ENCODE results near the gene SPI1.

Gene SPI1

DNA sequence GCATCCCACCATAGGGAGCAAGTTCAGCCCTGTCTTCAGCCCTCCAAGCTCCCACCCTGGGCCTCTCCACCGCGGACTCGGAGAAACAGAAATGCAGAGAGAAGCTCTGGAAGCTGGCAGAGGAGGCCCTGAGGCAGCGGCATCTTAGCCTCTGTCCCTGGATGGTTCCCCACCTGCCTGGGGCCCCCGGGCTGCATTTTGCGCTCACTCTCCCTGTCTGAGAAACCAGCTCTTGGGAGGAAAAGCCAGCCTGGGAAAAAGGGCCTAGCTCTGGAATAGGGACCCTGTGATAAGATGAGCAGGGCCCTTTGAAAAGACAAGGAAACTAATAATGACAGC lies 12.0 kb upstream of the SPI1 start:
- no peak for DNase-seq (ENCODE audit: low read depth, low spot score)
- no peak overlapping the region for H3K4me3 ChIP-seq (ENCODE audit: low read length)

DNA sequence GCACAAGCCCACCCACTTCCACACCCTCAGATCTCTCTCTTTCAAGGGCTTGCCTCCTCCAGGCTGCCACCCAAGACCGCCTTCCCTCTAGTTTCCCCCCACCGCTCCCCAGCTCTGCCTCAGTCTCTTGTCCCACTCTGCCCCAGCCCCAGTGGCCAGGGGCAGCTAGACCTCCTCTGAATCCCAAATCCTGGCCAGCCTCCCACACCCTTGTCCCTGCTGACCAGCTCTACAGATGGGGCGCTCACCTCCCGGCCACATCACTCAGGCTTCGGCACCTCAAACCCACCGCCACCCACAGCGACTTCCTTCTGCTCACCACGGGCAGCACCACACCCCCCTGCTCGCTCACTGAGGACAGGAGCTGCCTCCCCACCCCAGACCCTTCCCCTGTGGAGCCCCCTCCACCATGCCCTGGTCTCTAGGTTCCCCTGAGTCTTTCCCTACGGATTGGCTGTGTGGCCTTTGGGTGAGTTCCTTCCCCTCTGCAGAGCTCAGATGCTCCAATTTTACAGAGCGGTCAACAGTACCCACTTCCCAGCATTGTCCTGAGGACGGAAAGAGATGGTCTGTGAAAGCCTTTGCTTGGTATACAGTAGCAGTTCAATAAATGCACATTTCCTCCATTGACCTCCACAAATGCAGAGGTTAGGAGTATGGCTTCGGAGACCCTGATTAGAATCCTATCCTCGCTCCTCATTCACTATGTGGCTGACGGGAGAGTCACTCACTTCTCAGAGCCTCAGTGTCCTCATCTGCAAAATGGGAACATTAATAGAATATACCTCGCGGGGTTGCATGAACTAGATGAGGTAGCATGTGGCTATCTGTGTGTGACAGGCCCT lies 11.5 kb upstream of the SPI1 start:
- no peak overlapping the region for H3K4me3 ChIP-seq (ENCODE audit: low read length)
- no peak for DNase-seq (ENCODE audit: low read depth, low spot score)

DNA sequence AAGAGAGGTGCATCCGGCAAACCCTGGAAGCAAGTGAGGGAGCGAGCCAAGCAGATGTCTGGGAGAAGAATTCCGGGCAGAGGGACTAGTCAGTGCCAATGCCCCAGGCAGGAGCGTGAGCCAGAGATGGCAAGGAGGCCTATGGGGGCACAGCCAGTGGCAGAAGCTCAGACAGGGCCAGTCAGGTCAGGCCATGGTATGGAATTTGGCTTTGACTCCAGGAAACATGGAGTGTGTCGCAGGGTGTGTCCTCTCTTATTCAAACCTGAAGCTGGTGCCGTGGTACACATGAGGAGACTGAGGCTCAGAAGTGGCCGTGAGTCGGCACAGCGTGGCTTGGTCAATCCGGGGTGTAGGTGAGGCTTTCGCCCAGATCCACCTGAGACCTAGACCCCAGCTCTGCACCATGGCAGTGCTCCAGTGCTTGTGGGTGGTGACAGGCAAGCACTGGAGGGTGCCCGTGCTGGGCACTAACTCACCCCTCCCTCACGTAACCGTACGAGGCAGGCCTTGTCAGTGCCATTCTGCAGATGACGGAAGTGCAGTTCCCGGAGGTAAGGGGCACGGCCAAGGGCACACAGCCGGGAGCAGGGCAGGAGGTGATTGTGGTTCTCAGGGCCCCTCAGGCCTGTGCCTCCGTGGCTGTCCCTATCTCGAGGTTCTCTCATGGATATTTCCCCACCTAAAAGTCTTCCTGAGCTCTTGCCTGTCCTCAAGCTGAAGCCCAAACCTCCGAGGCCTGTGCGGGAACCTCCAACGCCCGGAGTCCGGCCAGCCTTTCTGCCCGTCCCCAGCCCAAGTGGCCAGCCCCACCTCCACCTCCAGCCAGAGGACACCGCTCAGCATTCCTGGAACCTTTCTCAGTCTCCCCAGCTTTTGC lies 10.6 kb upstream of the SPI1 start:
- DNase-seq (ENCODE audit: low read depth, low spot score) = no peak
- no peak overlapping the region for H3K4me3 ChIP-seq (ENCODE audit: low read length)

DNA sequence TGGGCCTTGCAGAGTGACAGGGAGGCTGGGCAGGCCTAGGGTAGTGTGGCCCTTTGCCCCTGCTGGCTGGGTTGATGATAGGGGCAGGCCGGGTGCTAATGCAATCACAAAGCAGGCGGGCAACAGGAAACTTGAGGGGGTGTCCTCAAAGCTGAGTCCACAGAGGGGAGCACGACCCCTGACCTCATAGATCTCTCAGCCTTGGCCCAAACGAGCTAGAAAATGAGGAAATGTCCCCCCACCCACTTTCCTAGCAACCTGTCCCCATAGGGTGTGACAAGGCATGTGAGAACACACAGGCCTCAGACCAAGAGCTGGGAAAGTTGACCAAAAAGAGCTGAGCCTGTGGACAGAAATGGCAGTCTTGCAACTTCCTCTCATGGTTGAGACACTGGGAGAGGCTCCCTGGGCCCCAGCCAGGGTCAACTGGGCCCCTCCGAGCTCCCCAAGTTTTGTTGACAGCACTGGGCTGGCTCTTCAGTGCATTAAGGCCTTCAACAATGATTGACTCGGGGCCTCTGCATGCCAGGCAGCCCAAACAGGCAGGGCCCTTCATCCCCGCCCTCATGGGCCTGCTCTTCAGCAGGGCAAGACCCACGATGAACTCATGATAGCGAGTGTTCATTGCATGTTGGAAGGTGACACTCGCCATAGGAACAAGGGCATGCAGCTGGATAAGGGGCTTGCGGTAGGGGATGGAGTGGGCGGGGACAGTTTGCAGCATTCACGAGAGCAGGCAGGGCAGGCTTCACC lies 9.8 kb upstream of the SPI1 start:
- H3K4me3 ChIP-seq (ENCODE audit: low read length) = no peak overlapping the region
- no peak for DNase-seq (ENCODE audit: low read depth, low spot score)

DNA sequence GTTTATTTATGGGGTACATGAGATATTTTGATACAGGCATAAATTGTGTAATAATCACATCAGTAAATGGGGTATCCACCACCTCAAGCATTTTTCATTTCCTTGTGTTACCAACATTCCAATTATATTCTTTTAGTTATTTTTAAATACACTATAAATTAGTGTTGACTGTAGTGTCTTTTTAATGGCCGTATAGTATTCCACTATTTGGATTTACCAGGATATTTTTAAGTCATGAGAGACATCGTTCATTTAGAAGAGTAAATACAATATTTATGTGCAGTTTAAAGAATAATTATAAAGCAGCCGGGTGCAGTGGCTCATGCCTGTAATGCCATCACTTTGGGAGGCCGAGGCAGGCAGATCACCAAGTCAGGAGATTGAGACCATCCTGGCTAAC lies 6.2 kb upstream of the SPI1 start:
- no peak overlapping the region for H3K4me3 ChIP-seq (ENCODE audit: low read length)
- no peak for DNase-seq (ENCODE audit: low read depth, low spot score)

DNA sequence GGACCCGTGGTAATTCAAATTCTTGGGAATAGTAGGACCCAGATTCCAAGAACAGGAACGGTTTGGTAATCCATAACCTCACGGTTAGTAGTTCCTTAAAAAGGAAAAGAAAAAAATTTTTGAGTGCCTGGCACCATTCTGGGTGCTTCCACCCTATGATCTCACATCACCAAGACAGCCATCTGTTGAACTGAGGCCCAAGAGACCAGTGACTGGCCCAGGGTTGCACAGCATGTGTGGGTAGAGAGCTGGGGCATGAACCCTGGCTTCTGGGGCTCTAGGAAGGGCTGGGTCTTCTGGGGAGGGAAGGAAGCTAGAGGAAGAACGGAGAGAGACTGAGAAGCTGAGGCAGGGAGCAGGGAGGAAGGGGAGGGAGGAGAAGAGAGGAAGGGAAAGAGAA lies 4.7 kb upstream of the SPI1 start:
- no peak overlapping the region for H3K4me3 ChIP-seq (ENCODE audit: low read length)
- no peak for DNase-seq (ENCODE audit: low read depth, low spot score)

DNA sequence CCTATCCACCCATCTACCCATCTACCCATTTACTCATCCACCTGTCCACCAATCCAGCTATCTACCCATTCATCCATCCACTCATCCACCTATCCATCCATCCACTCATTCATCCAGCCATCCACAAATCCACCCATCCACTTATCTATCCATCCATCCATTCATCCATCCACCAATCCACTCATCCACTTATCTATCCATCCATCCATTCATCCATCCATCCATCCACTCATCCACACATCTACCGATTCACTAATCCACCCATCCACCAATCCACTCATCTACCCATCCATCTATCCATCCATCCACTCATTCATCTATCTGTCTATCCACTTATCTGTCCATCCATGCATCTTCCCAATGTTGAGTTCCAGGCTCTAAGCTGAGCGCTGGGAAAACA lies 1.7 kb upstream of the SPI1 start:
- no peak for DNase-seq (ENCODE audit: low read depth, low spot score)
- no peak overlapping the region for H3K4me3 ChIP-seq (ENCODE audit: low read length)

DNA sequence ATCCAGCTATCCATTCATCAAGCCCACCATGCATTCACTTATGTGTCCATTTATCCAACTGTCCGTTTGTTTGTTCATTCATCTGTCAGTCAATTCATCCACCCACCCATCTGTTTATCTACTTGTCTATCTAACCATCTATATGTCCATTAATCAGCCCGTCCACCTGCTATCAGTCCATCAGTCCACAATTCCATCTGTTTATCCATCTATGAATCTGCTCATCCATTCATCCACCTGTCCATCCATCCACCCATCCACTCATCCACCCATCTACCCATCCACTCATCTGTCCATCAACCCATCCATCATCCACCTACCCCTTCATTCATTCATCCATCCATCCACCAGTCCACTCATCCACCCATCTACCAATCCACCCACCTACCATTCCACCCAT lies 970 bp upstream of the SPI1 start:
- no peak for DNase-seq (ENCODE audit: low read depth, low spot score)
- no peak overlapping the region for H3K4me3 ChIP-seq (ENCODE audit: low read length)

DNA sequence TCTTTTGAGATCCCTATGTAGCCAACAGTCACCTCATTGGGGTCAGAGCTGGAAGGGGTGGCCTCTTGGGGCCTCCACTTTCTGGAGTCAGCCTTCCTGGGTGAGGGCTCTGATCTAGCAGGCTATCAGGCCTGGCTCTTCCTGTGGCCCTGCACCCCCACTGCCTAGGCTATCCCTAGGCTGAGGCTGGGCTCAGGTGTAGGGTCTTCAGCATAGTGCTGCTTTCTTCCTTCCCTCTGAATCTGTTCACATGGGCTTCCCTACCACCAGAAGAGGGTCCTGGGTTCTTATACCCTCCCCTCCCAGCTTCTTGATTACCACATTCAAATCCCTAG lies 456 bp upstream of the SPI1 start:
- no peak overlapping the region for H3K4me3 ChIP-seq (ENCODE audit: low read length)
- no peak for DNase-seq (ENCODE audit: low read depth, low spot score)

DNA sequence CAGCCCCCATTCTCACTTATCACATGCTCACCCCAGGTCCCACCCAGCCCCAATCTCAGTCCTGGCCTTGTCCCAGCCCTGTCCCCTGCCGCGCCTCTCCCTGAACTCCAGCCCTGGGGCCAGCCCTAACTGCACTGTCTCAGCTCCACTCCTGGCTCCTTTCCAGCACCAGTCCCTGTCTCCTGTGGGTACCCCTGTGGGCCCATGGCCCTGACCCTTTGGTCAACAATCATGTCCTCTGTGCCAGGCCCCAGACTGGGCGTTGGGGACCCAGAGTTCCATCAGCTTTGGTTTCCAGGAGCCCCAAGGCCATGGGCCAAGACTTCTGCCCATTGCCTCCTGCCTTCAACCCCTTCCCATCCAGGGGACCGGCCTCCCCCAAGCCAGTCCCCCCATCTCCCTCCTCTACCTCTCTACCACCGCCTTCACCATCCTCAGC lies 757 bp downstream of the SPI1 start:
- no peak for DNase-seq (ENCODE audit: low read depth, low spot score)
- no peak overlapping the region for H3K4me3 ChIP-seq (ENCODE audit: low read length)

DNA sequence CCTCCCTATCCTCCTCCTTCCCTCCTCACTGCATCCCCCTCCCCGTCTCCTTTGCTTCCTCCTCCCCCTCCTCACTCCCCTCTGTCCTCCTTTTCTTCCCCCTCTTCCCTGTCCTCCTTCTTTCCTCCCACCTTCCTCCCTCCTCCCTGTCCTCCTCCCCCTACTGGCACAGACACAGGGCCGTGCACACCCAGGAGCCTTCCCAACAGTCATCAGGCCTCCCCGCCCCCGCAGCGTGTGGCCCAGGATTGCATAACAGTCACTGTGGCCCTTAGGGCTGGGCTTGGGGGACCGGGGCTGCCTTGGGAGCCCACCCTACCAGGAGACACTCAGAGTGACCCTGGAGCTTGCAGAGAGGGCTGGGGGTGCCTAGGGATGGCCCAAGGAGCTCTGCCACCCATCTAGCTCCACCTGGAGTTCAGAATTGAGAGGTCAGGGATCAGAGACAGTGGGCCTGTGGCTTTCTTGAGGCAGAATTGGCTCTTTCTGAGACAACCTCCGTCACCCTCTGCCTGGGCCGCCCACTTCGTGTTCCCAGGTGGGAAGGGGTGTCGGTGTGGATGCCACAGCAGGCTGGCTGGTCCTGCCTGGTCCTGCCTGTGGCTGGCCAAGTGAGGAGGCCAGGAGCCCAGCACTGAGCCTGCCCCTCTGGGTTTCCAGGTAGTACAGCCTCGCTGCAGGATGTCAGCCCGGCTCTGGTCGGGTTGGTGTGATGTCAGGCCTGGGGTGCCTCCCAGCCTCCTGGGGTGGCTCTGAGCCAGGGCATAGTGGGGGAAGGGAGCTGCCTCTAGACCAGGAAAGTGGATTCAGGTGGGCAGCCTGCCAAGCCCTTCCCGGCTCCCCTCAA lies 1.6 kb downstream of the SPI1 start:
- no peak for DNase-seq (ENCODE audit: low read depth, low spot score)
- H3K4me3 ChIP-seq (ENCODE audit: low read length) = no peak overlapping the region

DNA sequence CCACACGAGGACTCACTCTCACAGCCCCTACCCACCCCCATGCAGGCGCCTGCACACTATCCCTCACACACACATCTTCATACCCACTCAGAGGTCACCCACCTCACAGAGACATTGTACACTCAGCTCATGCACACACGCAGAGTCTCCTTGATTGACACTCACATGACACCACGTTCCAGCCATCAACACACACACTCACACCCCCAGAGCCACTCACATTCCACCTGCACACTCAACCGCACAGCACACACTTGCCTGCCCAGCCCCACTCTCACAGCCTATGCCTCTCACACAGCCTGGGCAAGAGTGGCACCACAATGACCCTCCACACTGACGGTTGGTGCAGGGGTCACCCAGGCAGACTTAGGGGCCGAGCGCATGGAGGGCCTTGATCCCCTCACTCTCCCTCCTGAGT lies 2.2 kb downstream of the SPI1 start:
- no peak for DNase-seq (ENCODE audit: low read depth, low spot score)
- H3K4me3 ChIP-seq (ENCODE audit: low read length) = no peak overlapping the region

DNA sequence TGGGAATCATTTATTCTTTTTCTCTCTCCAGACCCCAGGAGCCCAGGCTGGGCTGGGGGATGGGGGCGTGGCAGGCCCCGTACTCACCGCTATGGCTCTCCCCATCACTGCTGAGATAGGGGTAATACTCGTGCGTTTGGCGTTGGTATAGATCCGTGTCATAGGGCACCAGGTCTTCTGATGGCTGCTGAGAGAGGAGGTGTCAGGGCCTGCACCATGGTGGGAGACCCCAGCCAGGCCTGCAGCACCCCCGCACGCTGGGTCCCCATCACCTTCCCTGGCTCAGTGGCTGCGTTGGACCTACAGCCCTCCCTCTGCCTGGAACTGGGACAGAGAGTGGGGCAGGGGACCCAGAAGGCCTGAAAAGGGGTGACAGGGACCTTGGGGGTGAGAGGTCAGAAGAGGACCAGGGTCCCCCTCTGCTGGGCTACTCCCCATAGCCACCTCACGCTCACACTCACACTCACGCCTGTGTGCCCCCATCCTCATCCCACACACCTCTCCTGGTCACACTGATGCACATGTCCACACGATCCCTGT lies 2.7 kb downstream of the SPI1 start:
- DNase-seq (ENCODE audit: low read depth, low spot score) = no peak
- H3K4me3 ChIP-seq (ENCODE audit: low read length) = no peak overlapping the region

DNA sequence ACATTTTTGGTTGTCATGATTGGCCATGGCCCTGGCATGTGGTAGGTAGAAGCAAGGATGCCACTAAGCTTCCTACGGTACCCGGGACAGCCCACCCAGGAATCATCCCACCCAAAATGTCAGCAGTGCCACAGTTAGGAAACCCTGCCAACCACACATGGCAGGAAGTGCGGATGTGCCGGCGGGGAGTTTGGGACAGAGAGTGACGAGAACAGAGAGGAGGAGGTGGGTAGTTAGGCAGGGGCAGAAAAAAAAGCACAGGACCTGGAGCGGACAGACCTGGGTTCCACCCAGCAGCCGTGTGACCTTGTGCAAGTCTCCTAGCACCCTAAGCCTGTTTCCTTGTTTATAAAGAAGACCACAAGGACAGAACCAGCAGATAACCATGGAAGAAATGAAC lies 3.3 kb downstream of the SPI1 start:
- H3K4me3 ChIP-seq (ENCODE audit: low read length) = no peak overlapping the region
- no peak for DNase-seq (ENCODE audit: low read depth, low spot score)

DNA sequence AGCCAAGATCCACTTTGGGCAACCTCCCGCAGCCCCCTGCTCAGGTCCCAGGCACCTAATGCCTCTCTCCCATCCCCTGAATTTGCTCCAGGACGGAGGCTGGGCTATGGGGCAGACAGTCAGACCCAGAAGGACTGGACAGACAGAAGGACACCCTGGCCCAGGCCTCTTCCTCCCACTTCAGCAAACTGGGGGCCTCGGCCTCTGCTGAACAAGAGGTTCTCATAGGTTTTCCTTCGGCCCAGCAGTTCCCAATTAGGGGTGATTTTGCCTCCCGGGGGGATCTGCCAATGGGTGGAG lies 3.7 kb downstream of the SPI1 start:
- DNase-seq (ENCODE audit: low read depth, low spot score) = no peak
- no peak overlapping the region for H3K4me3 ChIP-seq (ENCODE audit: low read length)

DNA sequence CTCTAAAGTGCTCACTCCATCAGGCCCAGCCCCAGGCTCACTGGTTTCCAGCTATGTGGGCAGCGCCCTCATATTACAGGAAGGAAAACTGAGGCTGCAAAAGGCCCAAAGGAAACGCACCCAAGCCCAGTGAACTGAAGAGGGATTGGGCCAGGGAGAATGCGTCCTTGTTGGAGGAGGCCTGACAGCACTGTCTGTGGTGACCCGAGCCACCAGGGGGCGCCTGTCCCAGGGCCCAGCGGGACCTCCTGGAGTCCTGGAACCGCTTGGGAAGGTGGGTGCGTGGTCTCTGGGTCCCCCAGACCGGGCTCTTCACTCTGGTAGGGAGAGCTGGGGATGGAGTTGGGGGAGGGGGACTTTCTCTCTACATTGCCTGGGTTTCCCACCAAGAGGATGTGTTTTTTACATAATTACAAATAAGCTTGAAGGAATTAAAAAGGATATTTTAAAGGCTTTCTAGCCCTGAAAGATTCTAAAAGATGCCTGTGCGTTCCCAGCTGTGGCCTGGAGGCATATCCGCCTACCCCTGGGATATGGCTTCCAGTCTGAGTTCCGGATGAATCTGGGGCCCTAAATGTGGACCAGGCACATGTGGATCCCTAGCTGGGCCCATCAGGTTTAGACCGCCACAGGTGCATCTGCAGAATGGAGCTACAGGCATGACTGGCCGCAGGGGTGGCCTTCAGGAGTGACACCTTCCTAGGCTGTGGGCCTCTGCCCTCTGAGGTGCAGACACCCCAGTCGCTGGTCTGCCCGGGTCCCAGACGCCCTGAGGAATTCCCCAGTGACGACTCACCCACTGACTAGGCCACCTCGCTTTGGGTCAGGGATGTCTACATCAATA lies 4.2 kb downstream of the SPI1 start:
- H3K4me3 ChIP-seq (ENCODE audit: low read length) = no peak overlapping the region
- peak; percentile 46 for DNase-seq (ENCODE audit: low read depth, low spot score)

DNA sequence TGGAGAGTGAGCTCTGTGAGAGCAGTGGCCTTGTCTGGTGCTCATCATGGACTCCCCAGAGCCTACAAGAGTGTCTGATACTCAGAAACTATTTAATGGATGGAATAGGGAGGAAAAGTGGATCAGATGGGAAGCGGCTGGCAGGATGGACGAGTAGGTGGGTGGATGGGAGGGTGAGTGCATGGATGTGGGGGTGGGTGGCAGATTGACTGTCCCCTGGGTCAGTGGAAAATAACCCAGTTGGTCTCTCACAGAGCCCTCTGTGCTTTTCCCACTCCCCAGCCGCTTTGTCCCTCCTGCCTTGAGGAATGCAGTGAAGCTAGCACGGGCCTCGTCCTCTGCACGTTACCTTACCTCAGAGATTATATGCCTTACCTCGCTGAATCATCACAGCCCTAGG lies 5.9 kb downstream of the SPI1 start:
- no peak for DNase-seq (ENCODE audit: low read depth, low spot score)
- H3K4me3 ChIP-seq (ENCODE audit: low read length) = no peak overlapping the region

DNA sequence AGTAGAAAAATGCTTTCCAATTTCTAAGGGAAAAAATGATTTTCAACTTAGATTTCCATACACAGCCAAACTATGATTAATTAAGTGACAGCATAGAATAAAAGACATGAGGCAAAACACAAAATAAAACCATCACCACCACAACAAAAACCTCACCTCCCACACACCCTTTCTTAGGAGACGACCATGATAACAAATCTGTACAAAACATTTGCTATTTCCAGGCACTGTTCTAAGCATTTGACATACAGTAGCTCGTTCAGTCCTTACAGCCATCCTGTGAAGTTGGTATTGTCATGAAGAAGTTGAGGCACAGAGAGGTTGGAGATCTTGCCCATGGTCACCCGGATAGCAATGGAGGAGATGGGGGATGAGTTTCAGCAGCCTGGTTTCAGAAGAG lies 8.7 kb downstream of the SPI1 start:
- DNase-seq (ENCODE audit: low read depth, low spot score) = no peak
- no peak overlapping the region for H3K4me3 ChIP-seq (ENCODE audit: low read length)

Data from Jurkat, Clone E6-1 (cell line).